SK-N-SH (cell line): ENCODE results near the gene UBE2R2. TPM values are rescaled to one million over a fixed set of nuclear protein-coding genes. Genes with fewer than 3 reads are reported as not detected.
"Not testable (repeated sequence)": the region's sequence is repeated elsewhere in the genome, so short reads cannot be mapped to it uniquely, and the experiment has no call there.

Source experiments
- CTCF ChIA-PET: fragments of 300-600, 350-600 bp; formaldehyde crosslinking; extraction: SDS; loops from one replicate; lab custom pipeline; 2021; lab: Yijun Ruan, JAX
- POLR2A ChIA-PET: fragments of 350-600 bp; sonication (Branson Sonifier 250); formaldehyde crosslinking; extraction: SDS; loops from one replicate; lab custom pipeline; 2020; ENCODE audit warnings: antibody characterized with exemption, inconsistent platforms; lab: Yijun Ruan, JAX
- DNase-seq: peaks from one replicate; pipeline ENCODE4 v3.0.0; 2012
- H2AFZ ChIP-seq: fragments of 200-600 bp; sonication (generic); 2 replicates; pipeline ENCODE4 v1.8.1; 2016; ENCODE audit warnings: antibody characterized with exemption, mild to moderate bottlenecking, low read depth
- H3F3A ChIP-seq: fragments of 200-600 bp; sonication (generic); replicated peaks from 2 replicates; pipeline ENCODE3; 2016; ENCODE audit warnings: antibody characterized with exemption, mild to moderate bottlenecking; ENCODE audit not compliant: insufficient read depth
- H3K27ac ChIP-seq, 2 experiments: fragments of 200-500 bp in 1 of 2; fragments of 200-600 bp in 1 of 2; sonication (Bioruptor generic) in 1 of 2; sonication (generic), shearing (Covaris generic) in 1 of 2; 2 replicates each; pipeline versions ENCODE4 v1.5.1 to v1.6.1; 2014 to 2016; ENCODE audit warnings: low read depth in 2 of 2, inconsistent platforms in 1 of 2, low read length in 1 of 2, mild to moderate bottlenecking in 1 of 2, mixed read lengths in 1 of 2
- H3K27me3 ChIP-seq: fragments of 200-600 bp; sonication (generic), shearing (Covaris generic); 2 replicates; pipeline ENCODE4 v1.6.1; 2016; ENCODE audit warnings: mixed run types; ENCODE audit not compliant: insufficient read depth
- H3K36me3 ChIP-seq, 2 experiments: fragments of 200-500 bp in 1 of 2; fragments of 200-600 bp in 1 of 2; sonication (Bioruptor generic) in 1 of 2; sonication (generic) in 1 of 2; replicated peaks in 1 of 2; 2 replicates each; pipeline versions ENCODE3 to v1.5.1; 2014 to 2016; ENCODE audit warnings: low read length in 1 of 2, mild to moderate bottlenecking in 1 of 2; ENCODE audit not compliant: insufficient read depth in 2 of 2, control insufficient read depth in 1 of 2
- H3K4me1 ChIP-seq, 2 experiments: fragments of 200-500 bp in 1 of 2; fragments of 200-600 bp in 1 of 2; sonication (Bioruptor generic) in 1 of 2; sonication (generic), shearing (Covaris generic) in 1 of 2; 2 replicates each; pipeline versions ENCODE4 v1.5.1 to v1.6.1; 2014 to 2016; ENCODE audit warnings: low read depth in 1 of 2, low read length in 1 of 2, mixed run types in 1 of 2; ENCODE audit not compliant: insufficient read depth in 2 of 2, control insufficient read depth in 1 of 2
- H3K4me2 ChIP-seq: fragments of 200-600 bp; sonication (generic), shearing (Covaris generic); 2 replicates; pipeline ENCODE4 v1.6.1; 2017; ENCODE audit warnings: mixed run types
- H3K4me3 ChIP-seq, 2 experiments: fragments of 200-500 bp in 1 of 2; fragments of 200-600 bp in 1 of 2; sonication (Bioruptor generic) in 1 of 2; sonication (generic), shearing (Covaris generic) in 1 of 2; 2 replicates each; pipeline versions ENCODE4 v1.5.1 to v1.8.1; 2014 to 2016; ENCODE audit warnings: low read depth in 2 of 2, inconsistent platforms in 1 of 2, low read length in 1 of 2, mild to moderate bottlenecking in 1 of 2, mixed read lengths in 1 of 2, moderate library complexity in 1 of 2
- H3K79me2 ChIP-seq: fragments of 200-600 bp; sonication (generic); 2 replicates; pipeline ENCODE4 v1.8.1; 2017; ENCODE audit warnings: mild to moderate bottlenecking; ENCODE audit not compliant: insufficient read depth
- H3K9ac ChIP-seq: fragments of 200-600 bp; sonication (generic); 2 replicates; pipeline ENCODE4 v1.6.1; 2017; ENCODE audit warnings: mixed run types
- H3K9me2 ChIP-seq: fragments of 200-600 bp; sonication (generic); 2 replicates; pipeline ENCODE4 v1.6.1; 2017; ENCODE audit warnings: mixed run types
- H3K9me3 ChIP-seq: fragments of 200-600 bp; sonication (generic); 2 replicates; pipeline ENCODE4 v1.6.1; 2017; ENCODE audit warnings: mixed run types, mild to moderate bottlenecking, moderate library complexity
- H4K20me1 ChIP-seq: fragments of 200-600 bp; sonication (generic); 2 replicates; pipeline ENCODE4 v1.6.1; 2017; ENCODE audit warnings: mild to moderate bottlenecking, mixed run types; ENCODE audit not compliant: insufficient read depth
- CHD2 ChIP-seq: fragments of 150-350 bp; IDR thresholded peaks from 2 replicates; pipeline ENCODE4 v1.6.1; 2018; ENCODE audit warnings: low read length; ENCODE audit not compliant: partially characterized antibody
- EP300 ChIP-seq, 2 experiments: IDR thresholded peaks; 2 replicates each; pipeline versions ENCODE4 v1.4.0 to v1.6.1; 2012; ENCODE audit warnings: borderline replicate concordance in 1 of 2, low read depth in 1 of 2, low read length in 1 of 2
- FOSL2 ChIP-seq: IDR thresholded peaks from 2 replicates; pipeline ENCODE4 v1.4.0; 2012; ENCODE audit warnings: low read depth, mild to moderate bottlenecking, moderate library complexity, borderline replicate concordance
- NFIC ChIP-seq: IDR thresholded peaks from 2 replicates; pipeline ENCODE4 v1.4.0; 2012; ENCODE audit warnings: borderline replicate concordance
- POLR2AphosphoS5 ChIP-seq: IDR thresholded peaks from 2 replicates; pipeline ENCODE4 v1.6.1; 2012; ENCODE audit warnings: low read depth, low read length
- RAD21 ChIP-seq: IDR thresholded peaks from 2 replicates; pipeline ENCODE4 v1.6.1; 2012; ENCODE audit warnings: mild to moderate bottlenecking, low read length
- RCOR1 ChIP-seq: fragments of 150-350 bp; IDR thresholded peaks from 2 replicates; pipeline ENCODE4 v1.6.1; 2017; ENCODE audit warnings: antibody characterized with exemption, low read length
- RFX5 ChIP-seq: IDR thresholded peaks from 2 replicates; pipeline ENCODE4 v1.6.1; 2012; ENCODE audit warnings: mild to moderate bottlenecking, improper control_type of control experiment, low read length
- SMC3 ChIP-seq: IDR thresholded peaks from 2 replicates; pipeline ENCODE4 v1.6.1; 2012; ENCODE audit warnings: low read depth, low read length, improper control_type of control experiment
- TCF12 ChIP-seq: IDR thresholded peaks from 2 replicates; pipeline ENCODE4 v1.4.0; 2012
- TEAD4 ChIP-seq: IDR thresholded peaks from 2 replicates; pipeline ENCODE4 v1.4.0; 2012; ENCODE audit warnings: mild to moderate bottlenecking, borderline replicate concordance; ENCODE audit not compliant: insufficient read depth
- YY1 ChIP-seq: IDR thresholded peaks from 2 replicates; pipeline ENCODE4 v1.4.0; 2012; ENCODE audit warnings: low read depth, mild to moderate bottlenecking
- WGBS: methylation state at CpG from one replicate; pipeline ENCODE4 v1.1.6; 2017; ENCODE audit warnings: low lambda C conversion rate; 5-methylcytosine and 5-hydroxymethylcytosine counted together
- polyA plus RNA-seq, 3 experiments: library from polyadenylated mRNA; depleted of rRNA; stranded (reverse); fragments of >200 nt; gene quantifications; 2 replicates each; pipeline ENCODE4 v1.2.3, GENCODE V29; 2012

Gene UBE2R2
- polyA plus RNA-seq, 1 of the 3 experiments (the other 2 are of a cell fraction) = 19.7 TPM

- Histone ChIP-seq H3K4me2 (no peak overlapping the region), H3K9me2 (no peaks in the 10 kb centered on the region), H3K4me3 (no peak overlapping the region), H3K27me3 (no peaks in the 10 kb centered on the region), H3K79me2 (no peaks in the 10 kb centered on the region)
- POLR2A ChIA-PET = no interaction called here
- whole genome bisulfite sequencing = 92% methylated on average over 1 of the region's 1 CpG
- TF ChIP-seq RFX5 (no peak), FOSL2 (no peak), YY1 (no peak), CHD2 (no peak), TEAD4 (no peak), POLR2AphosphoS5 (no peak), RAD21 (no peak), EP300 (IDR thresholded peaks at IDR 0.05; ENCODE audit: borderline replicate concordance in 1 of 2, low read depth in 1 of 2, low read length in 1 of 2) (no peak), TCF12 (no peak), SMC3 (no peak)
- TF ChIP-seq, all 33 proteins: peak for 0
- CTCF ChIA-PET = interaction anchor here (0.9 to 5.3 kb wide), 8 partner anchors 9 to 424 kb away, joined by 3 to 29 read pairs (median 6); no protein-coding TSS in a partner anchor
- Histone ChIP-seq H3K36me3 (no peaks in the 10 kb centered on the region), H2AFZ (no peak overlapping the region), H3K27ac (no peak overlapping the region), H3K9me3 (no peaks in the 10 kb centered on the region), H3K9ac (no peak overlapping the region), H3K4me1 (no peaks in the 10 kb centered on the region; a peak in 2 of 4 replicates), H4K20me1 (no peaks in the 10 kb centered on the region), H3F3A (no peaks in the 10 kb centered on the region)
- DNase-seq = no peak
Observed at GRCh38 chr9:33787839-33788238, 29.1 kb upstream of the UBE2R2 start.

- H4K20me1 ChIP-seq, DNase-seq, H3F3A ChIP-seq, H3K9me3 ChIP-seq, H3K79me2 ChIP-seq, H2AFZ ChIP-seq, H3K9ac ChIP-seq, H3K36me3 ChIP-seq, H3K27ac ChIP-seq, H3K27me3 ChIP-seq, H3K4me3 ChIP-seq, H3K4me1 ChIP-seq, H3K9me2 ChIP-seq, H3K4me2 ChIP-seq, POLR2A ChIA-PET: not testable (repeated sequence)
- CTCF ChIA-PET = interaction anchor here (1.0 to 5.3 kb wide), 3 partner anchors 11 to 67 kb away, joined by 3 to 29 read pairs (median 23); no protein-coding TSS in a partner anchor
- 96% methylated on average over 2 of the region's 2 CpGs for WGBS
Observed at GRCh38 chr9:33789429-33789828, 27.5 kb upstream of the UBE2R2 start.

GRCh38 chr9:33791117-33791516 is 25.8 kb upstream of the UBE2R2 start:
- Histone ChIP-seq H4K20me1 (no peaks in the 10 kb centered on the region), H3K4me3 (no peak overlapping the region), H3K9ac (no peak overlapping the region), H2AFZ (no peak overlapping the region), H3K9me2 (no peaks in the 10 kb centered on the region), H3K4me1 (no peaks in the 10 kb centered on the region; a peak in 2 of 4 replicates), H3K27me3 (no peaks in the 10 kb centered on the region), H3F3A (no peaks in the 10 kb centered on the region), H3K9me3 (no peaks in the 10 kb centered on the region), H3K36me3 (no peaks in the 10 kb centered on the region), H3K27ac (no peak overlapping the region), H3K79me2 (no peaks in the 10 kb centered on the region), H3K4me2 (no peak overlapping the region)
- ChIA-PET POLR2A (no interaction called here), CTCF (interaction anchor here (1.1 to 5.3 kb wide), 3 partner anchors 8 to 23 kb away, joined by 3 to 29 read pairs (median 23); no protein-coding TSS in a partner anchor)
- no peak for DNase-seq
- TF ChIP-seq NFIC (peak; percentile 59; the same call in 1 of the 2 replicates), RCOR1 (no peak)
- 10% methylated on average over 2 of the region's 2 CpGs for WGBS

DNA sequence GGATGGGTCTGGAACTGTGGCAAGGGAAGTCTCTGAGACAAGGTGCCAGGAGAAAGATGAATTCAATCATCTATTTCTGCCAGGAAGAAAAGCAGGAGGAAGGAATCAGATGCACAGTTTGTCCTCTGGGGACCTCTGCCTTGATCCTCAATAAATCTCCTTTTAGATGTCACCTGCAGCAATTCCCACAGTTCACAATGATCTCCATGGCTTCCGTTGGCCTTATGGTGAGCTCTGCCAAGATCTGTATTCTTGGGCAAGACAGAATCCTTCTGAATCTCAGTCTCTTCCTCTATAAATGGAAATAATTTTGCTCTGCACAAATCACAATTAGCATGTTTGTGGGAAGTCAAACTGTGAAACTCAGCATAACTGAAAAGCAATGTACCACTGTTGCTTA is 23.5 kb upstream of the UBE2R2 start:
- H3K27me3 ChIP-seq, H3F3A ChIP-seq, H3K36me3 ChIP-seq, H3K4me3 ChIP-seq, H3K9me3 ChIP-seq, H3K4me1 ChIP-seq, H3K4me2 ChIP-seq, DNase-seq, H3K9ac ChIP-seq, H2AFZ ChIP-seq, H3K27ac ChIP-seq, H3K79me2 ChIP-seq, POLR2A ChIA-PET, H4K20me1 ChIP-seq, H3K9me2 ChIP-seq: not testable (repeated sequence)
- 75% methylated on average over 1 of the region's 1 CpG for WGBS
- CTCF ChIA-PET = interaction anchor here (0.7 to 1.2 kb wide), 4 partner anchors 14 to 72 kb away, joined by 3 to 6 read pairs (median 4); no protein-coding TSS in a partner anchor
